ENCODE measurements around the gene USP7. TPM values are rescaled to one million over a fixed set of nuclear protein-coding genes. Genes with fewer than 3 reads are reported as not detected.
"Not testable (repeated sequence)": the region's sequence is repeated elsewhere in the genome, so short reads cannot be mapped to it uniquely, and the experiment has no call there.

The USP7 gene
- total RNA-seq, 1 donor from 2014 or later: 90.9 TPM

DNA sequence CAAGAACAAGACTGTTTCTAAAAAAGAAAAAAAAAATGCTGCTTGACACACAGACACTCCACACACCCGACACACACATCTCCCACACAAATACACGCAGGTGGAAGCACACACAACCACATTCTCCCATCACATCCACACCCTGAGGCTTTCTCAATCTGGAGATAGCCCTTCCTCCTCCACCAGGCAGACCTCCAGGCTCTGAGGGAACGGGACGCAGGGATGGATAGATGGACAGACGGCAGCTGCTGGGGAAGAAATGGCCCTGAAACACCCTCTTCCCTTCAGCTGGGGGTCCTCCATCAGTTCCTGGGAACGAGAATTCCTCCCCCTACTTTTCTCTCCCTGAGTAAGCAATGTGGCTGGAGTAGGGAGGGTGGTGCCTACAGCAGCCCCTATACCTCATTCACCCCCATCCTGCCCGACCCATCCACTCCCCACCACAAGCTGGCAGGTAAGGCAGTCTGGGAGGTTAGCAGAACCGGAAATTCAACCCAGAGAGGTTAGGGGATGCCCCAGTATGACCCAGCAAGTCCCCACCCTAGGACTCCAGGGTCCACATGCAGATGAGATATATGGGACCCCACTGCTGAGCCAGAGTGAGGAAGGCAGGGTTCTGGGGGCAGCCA lies 85.7 kb downstream of the USP7 start:
- DNase-seq: no peak

DNA sequence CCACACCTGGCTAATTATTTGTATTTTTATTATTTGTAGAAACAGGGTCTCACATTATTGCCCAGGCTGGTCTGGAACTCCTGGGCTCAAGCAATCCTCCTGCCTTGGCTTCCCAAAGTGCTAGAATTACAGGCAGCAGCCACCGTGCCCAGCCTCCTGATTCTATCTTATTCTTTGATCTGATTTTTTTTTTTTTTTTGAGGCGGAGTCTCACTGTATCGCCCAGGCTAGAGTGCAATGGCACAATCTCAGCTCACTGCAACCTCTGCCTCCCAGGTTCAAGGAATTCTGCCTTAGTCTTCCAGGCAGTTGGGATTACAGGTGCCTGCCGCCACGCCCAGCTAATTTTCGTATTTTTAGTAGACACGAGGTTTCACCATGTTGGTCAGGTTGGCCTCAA lies 88.4 kb downstream of the USP7 start:
- not testable (repeated sequence) for DNase-seq

DNA sequence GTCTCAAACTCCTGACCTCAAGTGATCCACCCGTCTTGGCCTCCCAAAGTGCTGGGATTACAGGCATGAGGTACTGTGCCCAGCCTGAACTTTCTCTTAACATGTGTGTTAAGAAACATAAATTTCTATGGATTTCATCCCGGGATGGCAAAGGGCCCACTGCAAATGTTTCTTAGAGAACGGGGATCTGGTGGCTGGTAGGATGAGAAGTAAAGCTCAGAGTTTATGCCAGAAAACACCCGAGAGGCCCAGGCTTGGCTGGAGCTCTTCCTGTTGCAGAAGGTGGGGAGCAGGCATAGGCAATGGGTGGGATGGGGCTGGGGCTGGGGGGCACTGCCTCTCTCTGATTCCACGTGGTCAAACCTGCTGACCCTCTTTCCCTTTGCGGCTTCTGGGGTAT lies 89.3 kb downstream of the USP7 start:
- no peak for DNase-seq

DNA sequence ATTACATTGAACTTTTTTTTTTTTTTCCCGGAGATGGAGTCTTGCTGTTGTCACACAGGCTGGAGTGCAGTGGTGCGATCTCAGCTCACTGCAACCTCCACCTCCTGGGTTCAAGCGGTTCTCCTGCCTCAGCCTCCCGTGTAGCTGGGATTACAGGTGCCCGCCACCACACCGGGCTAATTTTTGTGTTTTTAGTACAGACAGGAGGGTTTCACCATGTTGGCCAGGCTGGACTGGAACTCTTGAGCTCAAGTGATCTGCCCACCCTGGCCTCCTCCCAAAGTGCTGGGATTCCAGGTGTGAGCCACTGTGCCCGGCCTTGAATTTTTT lies 89.9 kb downstream of the USP7 start:
- not testable (repeated sequence) for DNase-seq

DNA sequence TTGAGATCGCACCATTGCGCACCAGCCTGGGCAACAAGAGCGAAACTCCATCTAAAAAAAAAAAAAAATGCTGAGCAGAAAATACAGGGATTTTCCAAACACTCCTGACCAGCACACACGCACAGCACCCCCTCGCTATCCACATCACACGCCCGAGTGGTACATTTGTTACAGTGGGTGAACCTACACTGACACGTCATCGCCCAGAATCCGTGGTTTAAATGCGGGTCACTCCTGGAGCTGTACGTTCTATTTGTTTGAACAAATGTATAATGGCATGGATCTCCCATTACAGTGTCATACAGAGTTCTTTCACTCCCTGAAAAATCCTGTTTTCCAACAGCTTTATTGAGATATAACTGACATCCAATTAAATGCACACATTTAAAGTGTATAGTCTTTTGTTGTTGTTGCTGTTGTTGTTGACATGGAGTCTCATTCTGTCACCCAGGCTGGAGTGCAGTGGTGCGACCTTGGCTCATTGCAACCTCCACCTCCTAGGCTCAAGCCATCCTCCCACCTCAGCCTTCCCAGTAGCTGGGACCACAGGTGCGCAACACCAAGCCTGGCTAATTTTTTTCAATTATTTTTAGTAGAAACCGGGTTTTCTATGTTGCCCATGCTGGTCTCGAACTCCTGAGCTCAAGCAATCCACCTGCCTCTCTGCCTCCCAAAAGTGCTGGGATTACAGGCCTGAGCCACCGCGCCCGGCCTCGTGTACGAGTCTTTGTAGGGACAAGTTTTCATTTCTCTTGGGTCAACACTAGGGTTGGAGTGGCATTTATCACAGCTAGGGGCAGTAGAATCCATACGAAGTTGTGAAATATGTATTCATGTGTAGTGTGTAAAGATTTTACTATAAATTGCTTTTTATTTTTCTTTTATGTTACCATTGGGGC lies 90.5 kb downstream of the USP7 start:
- no peak for DNase-seq

DNA sequence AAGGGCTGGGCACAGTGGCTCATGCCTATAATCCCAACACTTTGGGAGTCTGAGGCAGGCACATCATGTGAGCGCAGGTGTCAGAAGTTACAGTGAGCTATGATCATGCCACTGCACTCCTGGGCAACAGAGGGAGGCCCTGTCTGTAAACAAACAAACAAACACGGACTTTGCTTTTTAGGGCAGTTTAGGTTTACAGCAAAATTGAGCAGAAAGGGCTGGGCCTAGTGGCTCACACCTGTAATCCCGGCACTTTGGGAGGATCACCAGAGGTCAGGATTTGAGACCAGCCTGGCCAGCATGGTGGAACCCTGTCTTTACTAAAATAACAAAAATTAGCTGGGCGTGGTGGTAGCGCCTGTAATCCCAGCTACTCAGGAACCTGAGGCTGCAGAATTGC lies 91.6 kb downstream of the USP7 start:
- no peak for DNase-seq

DNA sequence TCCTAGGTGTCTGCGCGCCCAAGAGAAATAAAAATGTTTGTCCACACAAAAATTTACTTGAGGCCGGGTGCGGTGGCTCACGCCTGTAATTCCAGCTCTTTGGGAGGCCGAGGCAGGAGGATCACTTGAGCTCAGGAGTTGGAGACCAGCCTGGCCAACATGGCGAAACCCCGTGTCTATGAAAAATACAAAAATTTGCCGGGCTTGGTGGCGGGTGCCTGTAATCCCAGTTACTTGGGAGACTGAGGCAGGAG lies 93.8 kb downstream of the USP7 start:
- not testable (repeated sequence) for DNase-seq

DNA sequence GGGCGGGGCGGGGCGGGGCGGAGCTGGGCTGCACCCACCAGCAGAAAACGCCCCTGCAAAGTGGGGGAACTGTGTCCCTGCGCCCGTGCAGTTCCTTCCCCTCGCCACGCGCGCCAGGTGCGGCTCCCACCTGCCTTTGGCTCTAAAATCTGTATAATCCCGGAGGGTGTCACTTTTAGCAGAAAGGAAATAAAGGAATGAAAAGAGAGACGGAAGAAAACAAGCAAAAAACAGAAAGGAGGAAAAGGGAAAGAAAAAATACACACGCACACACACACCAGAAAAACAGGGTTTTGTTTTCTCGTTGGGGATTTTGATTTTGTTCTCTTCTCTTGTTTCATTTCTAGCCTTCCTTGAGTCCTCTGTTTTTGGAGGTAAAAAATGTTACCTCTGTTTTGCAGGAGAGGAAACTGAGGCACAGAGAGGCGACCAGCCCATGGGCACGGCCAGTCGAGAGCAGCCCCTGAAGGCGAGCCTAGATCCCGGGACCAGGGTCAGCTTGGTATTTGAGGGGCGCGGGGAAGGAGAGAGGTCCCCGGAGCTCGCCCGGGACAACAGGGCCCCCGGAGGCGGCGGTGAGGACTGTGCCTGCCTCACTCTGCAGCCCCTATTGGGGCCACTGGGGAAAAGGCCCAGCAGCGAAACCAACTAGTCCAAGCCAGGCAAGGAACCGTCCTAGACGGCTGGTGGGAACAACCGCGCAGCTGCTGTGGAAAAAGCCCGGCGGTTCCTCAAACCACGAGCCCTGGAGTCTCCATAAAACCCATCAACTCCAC lies 94.3 kb downstream of the USP7 start:
- DNase-seq: no peak

DNA sequence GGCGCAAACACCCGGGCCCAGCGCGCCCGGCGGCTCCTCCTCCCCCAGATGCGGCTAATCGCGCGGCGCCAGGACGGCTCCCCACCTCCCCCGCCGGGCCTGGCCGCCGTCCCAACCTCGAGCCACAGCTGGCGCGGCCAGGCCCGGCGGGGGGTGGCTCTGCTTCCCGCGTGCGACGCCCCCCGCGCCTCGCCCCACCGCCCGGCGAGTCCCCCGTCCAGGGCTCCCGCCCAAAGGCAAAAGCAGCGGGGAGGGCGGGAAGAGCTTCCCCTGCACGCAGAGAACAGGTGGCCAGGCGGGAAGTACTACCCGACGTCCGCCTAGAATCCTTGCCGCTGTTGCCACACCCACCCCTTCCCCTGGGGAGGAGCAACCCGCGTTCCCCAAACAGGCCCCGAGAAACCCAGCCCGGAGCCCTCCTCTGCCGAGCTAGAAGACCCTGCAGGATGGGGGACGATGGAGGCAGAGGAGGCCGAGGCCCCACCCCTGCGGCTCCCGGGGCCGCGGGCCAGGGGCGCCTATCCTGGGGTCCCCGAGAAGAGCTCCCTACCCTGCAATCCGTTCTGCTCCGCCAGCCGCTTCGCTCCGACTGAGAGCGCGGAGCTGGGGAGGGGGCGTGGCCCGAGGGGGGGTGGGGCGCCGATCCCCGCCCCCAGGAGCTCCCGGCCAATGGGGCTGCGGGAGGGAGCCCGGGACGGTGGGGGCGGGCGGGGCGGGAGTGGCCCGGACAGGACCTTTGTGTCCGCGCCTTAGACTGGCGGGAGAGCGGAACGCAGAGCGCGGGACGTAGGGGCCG lies 95.1 kb downstream of the USP7 start, which contains the start of gene CARHSP1:
TSS of gene CARHSP1 (minus strand) at position 591 of the 796 bp plus-strand sequence. CDS start 9,678 bp downstream, outside the sequence.
- DNase-seq: peak; percentile 79

DNA sequence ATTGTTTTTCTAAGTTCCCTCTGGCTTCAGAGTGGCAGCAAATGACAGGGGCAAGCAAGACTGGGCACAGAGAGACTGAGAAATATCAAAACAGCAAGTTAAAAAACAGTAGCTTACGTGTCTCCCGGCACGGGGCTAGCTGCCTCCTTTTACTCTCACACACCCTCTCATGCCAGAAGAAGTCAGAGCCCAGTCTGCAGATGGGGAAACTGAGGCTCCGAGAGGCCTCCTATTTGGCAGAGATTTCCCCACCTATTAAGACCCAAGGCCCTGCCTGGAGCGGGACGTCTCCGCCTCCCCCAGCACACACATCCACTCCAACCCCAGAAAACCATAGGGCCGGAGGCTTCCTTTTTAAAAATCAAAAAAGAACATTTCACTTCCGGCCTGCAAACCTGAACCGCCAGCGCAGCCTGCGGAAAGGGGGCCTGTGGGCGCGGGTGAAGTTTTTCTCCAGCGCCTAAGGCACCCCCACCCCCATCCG lies 95.7 kb downstream of the USP7 start:
- no peak for DNase-seq

DNA sequence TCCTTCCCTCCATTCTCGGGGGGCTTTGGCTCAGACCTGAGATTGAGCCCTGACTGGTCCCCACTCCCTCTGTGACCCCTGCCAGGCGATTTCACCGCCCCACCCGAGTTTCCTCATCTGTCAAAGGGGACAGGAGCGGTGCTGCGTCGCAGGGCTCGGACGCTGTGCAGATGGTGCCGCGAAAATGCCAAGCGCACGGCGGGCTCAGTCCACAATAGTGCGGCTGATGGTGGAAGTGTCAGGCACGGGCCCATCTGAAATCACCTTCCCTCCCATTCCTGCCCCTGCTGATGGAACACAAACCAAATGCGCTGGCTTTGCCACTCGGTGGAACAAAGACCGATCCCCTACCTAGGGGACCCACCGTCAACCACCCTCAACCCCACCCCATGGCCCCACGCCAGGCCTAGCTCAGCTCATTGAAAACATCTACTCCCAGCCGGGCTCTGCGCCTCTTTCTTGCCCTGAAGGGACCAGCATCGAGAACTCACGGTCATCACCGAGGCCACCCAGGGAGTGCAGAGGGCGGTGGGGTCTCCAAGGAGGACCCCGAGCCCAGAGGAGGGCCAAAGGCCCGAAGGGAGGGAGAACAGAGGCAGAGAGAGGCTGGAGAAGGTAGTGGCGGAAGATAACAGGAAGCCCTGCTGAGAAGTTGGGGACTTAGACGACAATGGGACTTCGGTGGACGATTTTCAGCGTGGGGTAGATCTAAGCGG lies 96.3 kb downstream of the USP7 start:
- no peak for DNase-seq

DNA sequence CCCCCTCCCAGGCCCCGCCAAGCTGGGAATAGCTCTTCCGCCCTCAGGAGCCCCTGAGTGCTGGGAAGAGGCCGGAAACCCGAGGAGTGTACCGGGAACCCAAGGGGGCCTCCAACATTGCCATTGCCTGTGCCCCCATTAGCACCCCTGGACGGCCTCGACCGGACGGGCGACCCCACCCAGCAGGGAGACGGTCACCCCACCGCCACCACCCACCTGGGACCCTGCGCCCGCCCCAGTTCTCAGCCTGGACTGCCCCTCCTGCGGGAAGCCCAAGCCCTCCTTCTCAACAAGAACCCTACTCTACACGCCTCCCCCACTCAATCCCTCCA lies 96.9 kb downstream of the USP7 start:
- no peak for DNase-seq

DNA sequence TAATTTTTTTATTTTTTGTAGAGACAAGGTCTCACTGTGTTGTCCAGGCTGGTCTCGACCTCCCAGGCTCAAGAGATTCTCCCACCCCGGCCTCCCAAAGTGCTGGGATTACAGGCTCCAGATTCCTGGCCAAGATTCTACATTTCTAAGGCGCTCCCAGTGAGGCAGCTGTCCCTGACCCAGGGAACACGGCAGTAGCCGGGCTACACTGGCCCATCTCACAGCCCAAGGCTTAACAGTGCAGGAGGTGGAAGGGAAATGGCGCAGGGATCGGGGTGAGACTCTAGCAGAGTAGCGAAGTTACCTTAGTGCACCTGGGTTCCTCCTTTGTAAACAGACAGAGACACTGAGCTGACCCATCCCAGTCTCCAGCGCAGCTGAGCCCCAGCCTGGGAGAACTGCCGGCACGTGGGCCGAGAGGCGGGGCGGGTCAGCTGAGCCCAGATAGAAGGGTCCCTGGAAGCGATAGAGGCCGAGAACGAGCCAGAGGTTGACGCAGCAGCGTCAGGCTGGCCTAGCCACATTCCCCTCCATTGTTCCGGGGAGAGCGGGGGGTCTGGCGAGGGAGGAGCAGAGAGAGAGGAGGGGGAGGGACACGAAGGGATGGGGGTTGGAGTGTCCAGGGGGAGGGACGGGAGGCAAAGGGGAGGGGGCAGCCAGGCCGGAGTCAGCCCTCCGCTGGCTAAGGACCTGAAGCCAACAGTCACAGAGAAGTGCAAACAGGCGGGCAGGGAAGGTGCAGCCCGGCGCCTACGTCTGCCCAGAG lies 97.4 kb downstream of the USP7 start:
- DNase-seq: peak; percentile 22

DNA sequence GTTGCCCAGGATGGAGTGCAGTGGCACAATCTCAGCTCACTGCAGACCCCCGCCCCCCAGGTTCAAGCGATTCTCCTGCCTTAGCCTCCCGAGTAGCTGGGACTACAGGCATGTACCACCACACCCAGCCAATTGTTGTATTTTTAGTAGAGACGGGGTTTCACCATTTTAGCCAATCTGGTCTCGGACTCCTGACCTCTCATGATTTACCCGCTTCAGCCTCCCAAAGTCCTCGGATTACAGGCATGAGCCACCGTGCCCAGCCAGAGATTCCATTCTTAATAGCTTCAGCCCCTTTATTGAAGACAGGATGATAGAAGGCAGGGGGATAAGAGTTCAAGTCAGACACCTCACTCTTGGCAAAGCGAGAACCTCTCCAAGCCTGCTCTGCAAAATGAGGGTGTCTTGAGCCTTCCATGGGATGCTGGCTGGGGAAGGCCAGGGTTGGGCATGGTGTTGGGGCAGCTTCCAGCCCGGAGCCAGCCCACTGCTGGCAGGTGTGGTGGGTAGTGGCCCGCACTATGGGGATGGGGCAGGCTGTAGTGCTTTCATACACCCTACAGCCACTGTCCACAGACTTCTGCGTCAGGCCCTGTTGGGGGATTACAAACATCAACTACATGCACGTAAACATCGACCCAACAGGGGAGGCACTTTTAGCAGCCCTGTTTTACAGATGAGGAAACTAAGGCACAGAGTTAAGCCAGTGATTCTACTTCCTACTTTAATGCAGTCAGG lies 98.4 kb downstream of the USP7 start:
- no peak for DNase-seq

DNA sequence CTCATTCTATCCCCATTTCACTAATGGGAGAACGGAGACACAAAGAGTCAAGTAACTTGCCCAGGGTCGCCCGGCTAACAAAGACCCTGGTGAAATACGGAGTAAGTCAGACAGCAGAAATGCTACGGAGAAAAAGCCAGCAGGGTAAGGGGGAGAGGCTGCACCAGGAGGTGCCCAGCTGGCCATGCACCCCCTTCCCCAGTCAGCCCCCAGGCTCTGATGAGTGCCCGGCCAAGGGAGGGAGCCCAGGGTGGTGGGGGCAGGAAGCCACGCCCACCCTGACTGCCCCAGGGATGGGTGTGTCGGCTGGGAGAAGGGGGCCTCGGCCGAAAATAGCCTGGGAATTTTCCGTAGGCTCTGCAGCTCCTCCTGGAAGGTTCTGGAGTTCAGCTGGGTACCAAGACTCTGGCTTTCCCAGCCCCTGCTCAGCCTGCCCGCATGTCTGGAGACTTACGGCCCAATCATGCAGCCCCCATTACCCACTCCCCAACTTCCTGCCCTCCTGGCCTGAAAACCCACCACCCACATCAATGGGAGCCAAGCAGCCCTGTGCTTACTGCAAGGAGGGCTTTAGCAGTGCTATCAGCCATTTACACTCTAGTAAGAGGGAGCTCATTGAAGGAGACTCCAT lies 99.1 kb downstream of the USP7 start:
- no peak for DNase-seq

DNA sequence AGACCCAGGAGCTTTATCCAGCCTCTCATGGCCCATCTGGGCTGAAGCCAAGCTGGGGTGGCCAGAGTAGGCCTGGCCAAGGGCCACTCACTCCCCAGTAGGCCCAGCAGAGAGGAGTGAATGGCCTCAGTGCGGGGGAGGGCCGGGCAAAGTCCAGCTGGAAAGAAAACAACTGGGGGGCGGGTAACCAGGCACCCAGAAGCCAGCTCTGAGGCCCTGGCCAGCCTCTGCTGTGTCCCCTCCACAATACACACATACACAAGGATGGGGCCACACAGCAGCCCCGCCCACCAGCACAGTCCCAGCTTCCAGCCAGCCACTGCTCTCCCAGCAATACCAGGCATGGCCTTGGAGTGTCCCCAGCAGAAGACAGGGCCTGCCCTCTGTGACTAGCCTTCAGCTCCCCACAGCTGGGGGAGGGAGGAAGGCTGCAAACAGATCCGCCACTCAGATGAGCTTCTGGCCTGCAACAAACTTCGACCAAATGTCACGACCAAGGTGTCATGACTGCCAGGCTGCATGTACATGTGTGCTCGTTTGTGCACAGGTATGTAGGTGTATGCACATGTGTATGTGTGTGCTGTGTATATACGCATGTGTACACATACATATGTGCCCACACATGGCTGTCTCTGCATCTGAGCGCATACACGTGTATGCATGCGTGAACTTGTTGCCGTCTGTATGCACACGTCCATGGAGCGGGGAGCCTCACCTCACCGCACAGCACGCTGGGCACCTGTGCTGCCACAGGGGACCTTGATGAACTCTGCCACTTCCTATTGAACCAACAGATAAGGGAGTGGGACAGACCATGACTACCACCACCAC lies 99.9 kb downstream of the USP7 start:
- DNase-seq: peak; percentile 85

DNA sequence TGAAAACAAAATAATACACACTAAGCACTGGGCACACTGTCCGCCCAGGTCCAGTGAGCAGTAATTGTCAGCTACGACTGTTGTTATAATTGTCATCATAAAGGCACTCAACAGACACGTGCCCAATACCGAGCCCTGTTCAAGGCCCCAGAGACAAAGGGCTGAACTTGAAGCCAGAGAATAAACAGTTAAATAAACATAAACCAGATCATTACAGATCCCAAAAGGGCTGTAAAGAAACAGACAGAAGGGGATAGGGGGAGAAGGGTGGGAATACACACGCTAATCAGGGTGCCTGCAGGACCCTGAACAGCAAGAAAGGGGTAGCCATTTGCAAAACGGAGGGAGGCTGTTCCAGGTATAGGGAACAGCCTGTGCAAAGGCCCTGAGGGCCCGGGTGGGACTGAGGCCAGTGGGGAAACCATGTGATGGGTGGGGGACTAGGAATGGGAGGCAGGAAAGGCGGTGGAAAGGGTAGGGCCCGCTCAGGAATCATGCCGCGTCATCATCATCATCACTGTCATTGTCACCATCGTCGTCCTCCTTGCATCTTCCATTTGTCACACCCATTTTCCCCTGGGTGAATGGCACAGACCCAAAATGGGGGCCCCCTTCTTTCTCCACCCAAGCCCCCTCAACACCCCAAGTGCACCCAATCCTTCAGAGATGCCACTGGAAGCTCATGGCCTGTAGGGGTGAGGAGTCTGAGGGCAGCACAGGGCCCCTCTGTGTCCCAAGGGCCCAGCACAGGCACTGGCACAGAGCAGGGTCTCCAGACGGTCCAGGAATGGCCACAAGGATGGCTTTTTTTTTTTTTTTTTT lies 101.2 kb downstream of the USP7 start:
- no peak for DNase-seq

Data from occipital lobe (tissue), 2 donors.